Measurements from ENCODE around the gene MAMSTR.

MAMSTR gene

DNA sequence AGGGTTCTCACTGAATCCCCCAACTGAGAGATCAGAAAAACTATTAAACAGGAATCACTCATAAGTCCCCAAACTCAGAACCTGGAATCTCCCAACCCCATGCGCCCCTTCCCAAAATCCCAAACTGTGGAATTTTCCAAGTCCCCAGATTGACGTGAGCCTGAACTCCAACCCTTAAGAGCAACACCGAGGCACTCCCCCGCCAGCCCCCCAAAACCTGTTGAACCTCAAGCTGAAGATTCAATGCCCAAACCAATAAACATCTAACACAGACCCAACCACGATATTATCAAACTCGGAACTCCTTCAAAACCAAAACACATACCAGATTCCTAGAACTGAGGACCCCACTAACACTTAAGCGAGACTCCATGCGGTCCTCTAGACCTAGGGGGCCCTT is 26.6 kb upstream of the MAMSTR start:
- DNase-seq: no peak

DNA sequence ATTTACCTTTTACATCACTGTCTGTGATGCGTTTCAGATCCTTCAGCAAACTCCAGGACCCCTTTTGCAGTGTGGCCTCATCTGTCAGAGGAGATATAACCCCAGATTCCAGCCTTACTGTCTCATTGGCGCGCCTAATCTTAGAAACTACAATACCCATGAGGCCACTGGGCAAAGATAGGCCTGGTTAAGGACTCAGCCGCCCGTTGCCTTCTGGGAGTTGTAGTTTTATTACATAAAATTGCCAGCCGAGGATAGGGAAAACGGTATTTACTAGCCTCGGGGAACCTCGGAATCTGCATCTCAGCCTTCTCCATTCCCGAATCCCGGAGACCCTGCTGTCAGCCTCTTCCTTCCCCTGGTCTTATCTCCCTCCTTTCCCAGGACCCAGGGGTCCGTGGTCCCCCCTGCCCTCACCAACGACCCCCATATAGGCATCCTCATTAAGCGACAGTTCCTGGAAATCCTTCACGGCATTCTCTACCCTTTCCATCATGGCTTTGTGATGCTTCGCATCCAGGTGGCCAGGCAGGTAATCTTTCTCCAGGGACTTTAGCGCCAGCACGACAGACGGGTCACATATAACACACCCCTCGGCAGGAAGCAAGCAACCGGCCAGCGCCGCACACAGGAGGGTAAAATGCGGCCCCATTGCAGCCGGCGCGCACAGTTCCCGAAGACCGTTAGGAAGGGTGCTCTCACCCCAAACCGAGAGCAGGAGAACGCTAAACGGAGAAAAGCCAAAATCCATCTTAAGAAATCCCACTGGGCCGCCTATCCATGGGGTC is 25.9 kb upstream of the MAMSTR start:
- peak; percentile 45 for DNase-seq

DNA sequence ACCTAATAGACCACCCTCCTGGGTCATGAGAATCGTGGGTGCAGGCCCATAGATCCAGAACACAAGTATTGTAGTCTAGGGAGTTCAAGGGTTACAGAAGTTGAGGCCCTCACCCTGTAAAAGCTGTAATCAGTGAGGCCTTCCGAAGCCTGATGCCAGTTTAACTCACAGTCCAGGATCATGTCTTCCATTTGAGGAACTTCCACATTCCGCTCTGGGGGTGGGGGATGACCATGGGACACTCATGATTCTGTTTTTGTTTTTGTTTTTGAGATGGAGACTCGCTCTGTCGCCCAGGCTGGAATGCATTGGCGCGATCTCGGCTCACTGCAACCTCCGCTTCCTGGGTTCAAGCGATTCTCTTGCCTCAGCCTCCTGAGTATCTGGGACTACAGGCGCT is 22.6 kb upstream of the MAMSTR start:
- DNase-seq: no peak

GRCh38 chr19:48741129-48741999 is 21.8 kb upstream of the MAMSTR start:
- DNase-seq: no peak

GRCh38 chr19:48740164-48740972 is 20.8 kb upstream of the MAMSTR start, which contains the start of gene RASIP1:
TSS of gene RASIP1 (minus strand) at chr19:48740610. CDS start at chr19:48740282, 328 bp downstream.
- DNase-seq: no peak

DNA sequence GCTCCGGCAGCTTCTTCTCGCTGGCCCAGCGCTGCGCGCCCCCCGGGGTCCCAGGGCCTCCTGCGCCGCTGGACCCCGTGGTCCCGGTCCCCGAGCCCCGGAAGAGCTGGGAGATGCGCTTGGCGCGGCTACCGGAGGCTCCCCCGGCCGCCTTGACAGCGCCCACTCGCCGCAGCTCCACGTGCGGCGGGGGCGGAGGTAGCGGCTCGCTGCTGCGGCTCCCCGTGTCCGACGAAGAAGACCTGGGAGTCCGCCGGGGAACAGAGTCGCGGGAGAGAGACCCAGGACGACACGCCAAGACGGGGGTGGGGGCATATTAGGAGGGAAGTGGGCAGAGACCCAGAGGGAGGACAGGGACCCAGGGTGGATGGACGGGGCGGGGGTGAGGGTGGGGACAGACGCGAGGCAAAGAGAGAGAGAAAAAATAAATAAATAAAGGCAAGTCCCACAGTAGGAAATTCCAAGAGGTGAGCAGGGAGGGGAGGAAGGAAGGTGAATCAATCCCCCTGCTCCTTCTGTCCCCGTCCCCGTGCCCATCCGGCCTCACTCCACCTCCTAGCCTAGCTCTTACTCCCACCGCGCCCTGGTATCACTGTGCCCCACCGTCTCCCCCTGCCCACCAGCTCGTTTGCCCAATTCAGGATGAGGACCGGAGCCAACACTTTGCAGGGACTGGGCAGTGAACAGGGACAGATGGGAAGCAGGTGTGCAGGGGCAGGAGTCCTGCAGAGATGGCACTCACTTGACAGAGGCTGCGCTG is 20.1 kb upstream of the MAMSTR start:
- no peak for DNase-seq

DNA sequence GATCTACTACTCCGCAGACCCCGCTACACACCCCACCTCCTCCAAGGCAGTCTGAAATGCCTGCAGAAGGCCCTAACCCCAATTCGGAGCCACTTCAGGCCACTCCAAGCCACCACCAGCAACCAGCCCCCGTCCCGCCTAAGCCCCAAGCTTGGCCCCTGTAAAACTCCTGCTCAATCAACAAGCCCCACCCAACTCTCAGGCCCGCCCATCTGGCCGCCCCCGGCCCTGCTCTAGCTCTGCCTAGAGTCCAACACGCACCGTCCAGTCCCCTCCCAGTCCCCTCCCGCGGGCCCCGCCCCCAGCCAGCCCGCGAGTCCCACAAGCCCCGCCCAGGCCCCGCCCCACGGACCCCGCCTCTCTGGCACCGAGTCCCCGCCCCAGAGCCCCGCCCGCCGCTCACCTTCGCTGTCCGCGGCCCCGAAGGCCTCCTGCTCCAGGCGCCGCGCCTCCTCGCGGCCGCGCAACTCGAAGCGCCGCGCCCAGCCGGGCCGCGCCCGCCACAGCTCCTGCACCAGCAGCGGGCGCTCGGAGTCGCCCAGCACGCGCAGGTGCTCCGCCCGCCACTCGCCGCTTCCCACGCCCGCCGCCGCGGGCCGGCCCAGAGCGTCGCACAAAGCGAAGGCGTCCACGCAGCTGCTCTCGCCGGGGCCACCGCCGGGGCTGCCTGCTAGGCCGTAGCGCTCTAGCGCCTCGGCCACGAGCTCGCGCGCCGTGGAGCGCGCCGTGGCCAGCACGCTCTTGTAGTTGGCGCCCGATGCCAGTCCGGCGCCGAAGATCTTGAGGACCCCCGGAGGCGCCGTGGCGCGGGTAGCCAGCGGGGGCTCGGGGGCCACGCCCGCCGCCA is 19.3 kb upstream of the MAMSTR start:
- peak; percentile 86 for DNase-seq

DNA sequence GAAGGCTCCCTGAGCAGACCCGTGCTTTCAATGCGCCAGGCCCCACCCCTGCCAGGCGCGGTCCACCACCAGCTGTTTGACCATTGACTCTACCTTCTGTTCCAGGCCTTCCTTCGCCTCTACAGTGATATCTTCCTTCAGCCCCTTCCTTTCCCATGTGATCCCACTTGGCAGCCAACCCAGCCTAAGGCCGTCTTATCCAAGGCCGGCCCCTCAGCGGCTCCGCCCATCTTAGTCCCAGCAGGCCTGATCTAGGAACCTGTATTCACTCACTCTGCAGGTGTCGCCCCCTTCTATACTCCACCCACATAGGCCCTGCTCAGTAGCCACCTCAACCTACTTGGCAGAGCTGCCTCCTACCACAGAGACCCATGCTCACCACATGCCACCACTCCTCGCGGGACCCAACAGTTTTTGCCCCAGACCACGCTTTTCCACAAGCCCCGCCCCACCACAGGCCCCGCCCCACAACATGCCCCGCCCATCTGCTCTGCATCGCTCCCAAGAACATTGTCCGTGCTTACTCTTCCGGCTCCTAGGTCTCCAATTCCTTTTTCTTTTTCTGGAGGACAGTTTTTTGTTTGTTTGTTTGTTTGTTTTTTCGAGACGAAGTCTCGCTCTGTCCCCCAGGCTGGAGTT is 18.0 kb upstream of the MAMSTR start:
- no peak for DNase-seq

DNA sequence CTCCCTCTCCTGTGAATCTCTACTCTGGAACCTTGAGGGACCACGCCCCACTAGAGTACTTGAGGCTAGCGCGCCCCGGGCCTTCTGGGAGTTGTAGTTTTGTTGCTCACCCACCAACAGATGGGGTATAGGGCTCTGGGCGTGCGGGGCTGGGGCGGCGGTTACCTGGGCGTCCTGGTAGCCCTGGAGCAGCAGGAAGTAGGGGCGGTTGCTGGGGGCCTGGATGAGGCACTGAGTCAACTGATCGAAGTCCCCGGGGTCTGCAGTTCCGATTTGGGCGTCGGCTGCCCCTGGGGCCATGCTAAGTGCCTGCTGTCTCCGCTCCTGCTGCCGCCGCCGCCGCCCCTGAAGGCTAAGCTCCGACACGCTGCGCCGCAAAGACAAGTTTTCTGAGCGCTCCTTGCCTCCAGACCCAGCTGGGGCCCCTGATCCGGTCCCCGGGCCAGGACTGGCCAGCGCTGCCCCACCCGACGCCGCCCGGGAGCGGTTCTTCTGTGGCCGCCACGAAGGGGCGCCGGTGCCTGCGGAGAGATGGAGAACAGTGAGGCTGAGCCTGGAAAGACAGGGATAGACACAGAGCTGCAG is 15.6 kb upstream of the MAMSTR start:
- DNase-seq: no peak

GRCh38 chr19:48734625-48735024 is 15.1 kb upstream of the MAMSTR start:
- DNase-seq: no peak

DNA sequence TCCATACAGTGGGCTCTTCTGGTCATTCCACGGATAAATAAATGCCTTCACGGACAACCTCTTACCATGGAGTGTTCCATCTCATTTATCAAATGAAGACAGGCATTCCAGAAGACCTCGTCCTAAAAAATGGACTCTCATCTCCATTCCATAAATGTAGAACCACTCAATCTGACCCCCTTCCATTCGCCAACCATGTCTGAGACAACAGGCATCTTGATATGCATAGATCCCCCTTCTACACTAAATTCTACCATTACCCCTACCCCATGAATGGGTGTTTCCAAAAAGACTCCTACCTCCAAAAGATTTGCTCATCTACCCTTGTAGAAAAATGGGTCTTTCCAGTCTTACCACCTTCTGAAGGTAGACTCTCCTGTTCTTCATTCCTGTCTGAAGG is 11.9 kb upstream of the MAMSTR start:
- DNase-seq: no peak

DNA sequence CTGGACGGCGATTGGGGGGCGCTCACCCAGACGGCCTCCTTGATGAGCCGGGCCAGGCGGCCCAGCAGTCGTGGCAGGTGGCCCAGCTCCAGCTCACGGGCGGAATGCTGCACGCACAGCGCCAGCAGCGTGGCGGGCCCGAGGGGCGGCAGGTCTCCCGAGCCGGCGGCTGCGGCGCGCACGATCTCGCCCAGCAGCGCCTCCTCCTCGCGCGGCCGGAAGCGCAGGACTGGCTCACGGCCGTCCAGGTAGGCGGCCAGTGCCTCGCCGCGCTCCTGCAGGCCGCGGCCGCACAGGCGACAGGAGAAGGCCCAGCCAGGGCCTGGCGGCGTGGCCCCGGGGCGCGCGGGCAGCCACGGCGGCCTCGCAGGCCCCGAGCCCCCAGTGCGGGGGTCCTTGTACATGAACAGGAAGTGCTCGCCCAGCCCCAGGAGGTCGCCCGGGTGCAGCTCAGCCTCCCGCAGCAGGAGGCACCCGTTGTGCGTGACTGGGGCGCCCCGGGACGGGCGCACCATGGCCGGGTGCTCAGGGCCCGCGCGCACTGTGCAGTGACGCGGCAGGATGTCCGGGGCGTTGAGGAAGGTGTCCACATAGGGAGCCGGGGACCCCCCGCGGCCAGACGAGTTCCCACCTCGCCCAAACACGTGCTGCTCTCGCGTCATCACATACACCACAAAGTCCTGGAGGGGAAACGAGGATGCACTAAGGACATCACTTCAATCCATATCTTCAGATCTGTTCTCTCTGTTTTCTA is 9.6 kb upstream of the MAMSTR start:
- no peak for DNase-seq

GRCh38 chr19:48726556-48726955 is 7.0 kb upstream of the MAMSTR start:
- no peak for DNase-seq

GRCh38 chr19:48724796-48725753 is 5.5 kb upstream of the MAMSTR start:
- DNase-seq: peak; percentile 24

GRCh38 chr19:48722196-48722708 is 2.7 kb upstream of the MAMSTR start:
- no peak for DNase-seq

GRCh38 chr19:48720613-48721296 is 1.2 kb upstream of the MAMSTR start:
- peak; percentile 90 for DNase-seq

DNA sequence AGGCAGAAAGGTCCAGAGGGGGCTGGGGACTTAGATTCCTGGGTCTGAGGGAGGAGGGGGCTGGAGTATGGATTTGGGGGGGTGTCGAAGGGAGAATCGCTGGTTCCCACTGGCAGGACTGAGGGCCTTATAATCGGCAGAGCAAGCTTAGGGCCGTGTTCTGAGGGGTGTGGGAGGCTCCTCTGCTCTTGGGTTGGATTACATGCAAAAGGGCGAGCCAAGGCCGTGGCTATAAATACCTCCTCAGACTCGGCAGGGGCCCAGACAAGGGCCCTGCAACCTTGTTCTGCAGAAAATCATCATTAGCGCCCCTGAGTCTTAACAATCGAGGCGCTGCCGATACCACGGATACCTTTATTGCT is 707 bp upstream of the MAMSTR start:
- DNase-seq: no peak
